ENCODE measurements around the gene ANO9.

DNA sequence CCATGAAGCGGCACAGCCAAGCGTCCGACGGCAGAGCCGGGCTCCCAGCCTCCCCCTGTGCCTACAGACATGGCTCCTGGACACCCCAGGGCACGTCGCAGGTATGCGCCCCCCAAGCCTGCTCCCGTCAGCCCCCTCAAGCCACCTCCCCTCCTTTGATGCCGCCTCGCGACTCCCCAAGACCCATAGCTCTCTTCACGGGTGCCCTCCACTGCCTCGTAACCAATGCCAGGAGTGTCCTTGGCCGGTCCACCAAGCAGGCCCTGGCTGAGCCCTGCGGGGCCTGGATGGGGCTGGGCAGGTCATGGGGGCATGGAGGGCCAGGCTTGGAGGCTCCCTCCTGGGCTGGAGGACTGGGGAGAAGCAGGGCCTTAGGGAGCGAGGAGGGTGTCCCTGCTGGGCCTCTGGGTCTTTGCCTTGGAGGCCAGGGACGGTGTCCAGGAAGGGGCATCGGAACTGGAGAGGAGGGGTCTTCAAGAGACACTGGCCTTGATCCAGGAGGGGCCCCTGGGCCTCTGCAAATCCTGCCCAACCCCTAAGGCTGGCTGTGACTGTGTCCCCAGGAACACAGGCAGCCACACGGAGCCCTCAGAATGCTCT is 9.2 kb downstream of the ANO9 start:
- TF ChIP-seq EZH2phosphoT487 (IDR thresholded peaks at IDR 0.05; ENCODE audit: unreplicated experiment) (no peak), POLR2AphosphoS5 (IDR thresholded peaks at IDR 0.05; ENCODE audit: low read depth) (no peak), EZH2 (IDR thresholded peaks at IDR 0.05; ENCODE audit: low read depth, unreplicated experiment) (no peak), CREB1 (CRISPR knock-in tag; IDR thresholded peaks at IDR 0.05; ENCODE audit: low read depth) (no peak)
- TF ChIP-seq, protein P1, sequence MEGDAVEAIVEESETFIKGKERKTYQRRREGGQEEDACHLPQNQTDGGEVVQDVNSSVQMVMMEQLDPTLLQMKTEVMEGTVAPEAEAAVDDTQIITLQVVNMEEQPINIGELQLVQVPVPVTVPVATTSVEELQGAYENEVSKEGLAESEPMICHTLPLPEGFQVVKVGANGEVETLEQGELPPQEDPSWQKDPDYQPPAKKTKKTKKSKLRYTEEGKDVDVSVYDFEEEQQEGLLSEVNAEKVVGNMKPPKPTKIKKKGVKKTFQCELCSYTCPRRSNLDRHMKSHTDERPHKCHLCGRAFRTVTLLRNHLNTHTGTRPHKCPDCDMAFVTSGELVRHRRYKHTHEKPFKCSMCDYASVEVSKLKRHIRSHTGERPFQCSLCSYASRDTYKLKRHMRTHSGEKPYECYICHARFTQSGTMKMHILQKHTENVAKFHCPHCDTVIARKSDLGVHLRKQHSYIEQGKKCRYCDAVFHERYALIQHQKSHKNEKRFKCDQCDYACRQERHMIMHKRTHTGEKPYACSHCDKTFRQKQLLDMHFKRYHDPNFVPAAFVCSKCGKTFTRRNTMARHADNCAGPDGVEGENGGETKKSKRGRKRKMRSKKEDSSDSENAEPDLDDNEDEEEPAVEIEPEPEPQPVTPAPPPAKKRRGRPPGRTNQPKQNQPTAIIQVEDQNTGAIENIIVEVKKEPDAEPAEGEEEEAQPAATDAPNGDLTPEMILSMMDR (conservative IDR thresholded peaks at IDR 0.05; ENCODE audit: low read depth in 2 of 2), result no peak
- TF ChIP-seq, protein P2, sequence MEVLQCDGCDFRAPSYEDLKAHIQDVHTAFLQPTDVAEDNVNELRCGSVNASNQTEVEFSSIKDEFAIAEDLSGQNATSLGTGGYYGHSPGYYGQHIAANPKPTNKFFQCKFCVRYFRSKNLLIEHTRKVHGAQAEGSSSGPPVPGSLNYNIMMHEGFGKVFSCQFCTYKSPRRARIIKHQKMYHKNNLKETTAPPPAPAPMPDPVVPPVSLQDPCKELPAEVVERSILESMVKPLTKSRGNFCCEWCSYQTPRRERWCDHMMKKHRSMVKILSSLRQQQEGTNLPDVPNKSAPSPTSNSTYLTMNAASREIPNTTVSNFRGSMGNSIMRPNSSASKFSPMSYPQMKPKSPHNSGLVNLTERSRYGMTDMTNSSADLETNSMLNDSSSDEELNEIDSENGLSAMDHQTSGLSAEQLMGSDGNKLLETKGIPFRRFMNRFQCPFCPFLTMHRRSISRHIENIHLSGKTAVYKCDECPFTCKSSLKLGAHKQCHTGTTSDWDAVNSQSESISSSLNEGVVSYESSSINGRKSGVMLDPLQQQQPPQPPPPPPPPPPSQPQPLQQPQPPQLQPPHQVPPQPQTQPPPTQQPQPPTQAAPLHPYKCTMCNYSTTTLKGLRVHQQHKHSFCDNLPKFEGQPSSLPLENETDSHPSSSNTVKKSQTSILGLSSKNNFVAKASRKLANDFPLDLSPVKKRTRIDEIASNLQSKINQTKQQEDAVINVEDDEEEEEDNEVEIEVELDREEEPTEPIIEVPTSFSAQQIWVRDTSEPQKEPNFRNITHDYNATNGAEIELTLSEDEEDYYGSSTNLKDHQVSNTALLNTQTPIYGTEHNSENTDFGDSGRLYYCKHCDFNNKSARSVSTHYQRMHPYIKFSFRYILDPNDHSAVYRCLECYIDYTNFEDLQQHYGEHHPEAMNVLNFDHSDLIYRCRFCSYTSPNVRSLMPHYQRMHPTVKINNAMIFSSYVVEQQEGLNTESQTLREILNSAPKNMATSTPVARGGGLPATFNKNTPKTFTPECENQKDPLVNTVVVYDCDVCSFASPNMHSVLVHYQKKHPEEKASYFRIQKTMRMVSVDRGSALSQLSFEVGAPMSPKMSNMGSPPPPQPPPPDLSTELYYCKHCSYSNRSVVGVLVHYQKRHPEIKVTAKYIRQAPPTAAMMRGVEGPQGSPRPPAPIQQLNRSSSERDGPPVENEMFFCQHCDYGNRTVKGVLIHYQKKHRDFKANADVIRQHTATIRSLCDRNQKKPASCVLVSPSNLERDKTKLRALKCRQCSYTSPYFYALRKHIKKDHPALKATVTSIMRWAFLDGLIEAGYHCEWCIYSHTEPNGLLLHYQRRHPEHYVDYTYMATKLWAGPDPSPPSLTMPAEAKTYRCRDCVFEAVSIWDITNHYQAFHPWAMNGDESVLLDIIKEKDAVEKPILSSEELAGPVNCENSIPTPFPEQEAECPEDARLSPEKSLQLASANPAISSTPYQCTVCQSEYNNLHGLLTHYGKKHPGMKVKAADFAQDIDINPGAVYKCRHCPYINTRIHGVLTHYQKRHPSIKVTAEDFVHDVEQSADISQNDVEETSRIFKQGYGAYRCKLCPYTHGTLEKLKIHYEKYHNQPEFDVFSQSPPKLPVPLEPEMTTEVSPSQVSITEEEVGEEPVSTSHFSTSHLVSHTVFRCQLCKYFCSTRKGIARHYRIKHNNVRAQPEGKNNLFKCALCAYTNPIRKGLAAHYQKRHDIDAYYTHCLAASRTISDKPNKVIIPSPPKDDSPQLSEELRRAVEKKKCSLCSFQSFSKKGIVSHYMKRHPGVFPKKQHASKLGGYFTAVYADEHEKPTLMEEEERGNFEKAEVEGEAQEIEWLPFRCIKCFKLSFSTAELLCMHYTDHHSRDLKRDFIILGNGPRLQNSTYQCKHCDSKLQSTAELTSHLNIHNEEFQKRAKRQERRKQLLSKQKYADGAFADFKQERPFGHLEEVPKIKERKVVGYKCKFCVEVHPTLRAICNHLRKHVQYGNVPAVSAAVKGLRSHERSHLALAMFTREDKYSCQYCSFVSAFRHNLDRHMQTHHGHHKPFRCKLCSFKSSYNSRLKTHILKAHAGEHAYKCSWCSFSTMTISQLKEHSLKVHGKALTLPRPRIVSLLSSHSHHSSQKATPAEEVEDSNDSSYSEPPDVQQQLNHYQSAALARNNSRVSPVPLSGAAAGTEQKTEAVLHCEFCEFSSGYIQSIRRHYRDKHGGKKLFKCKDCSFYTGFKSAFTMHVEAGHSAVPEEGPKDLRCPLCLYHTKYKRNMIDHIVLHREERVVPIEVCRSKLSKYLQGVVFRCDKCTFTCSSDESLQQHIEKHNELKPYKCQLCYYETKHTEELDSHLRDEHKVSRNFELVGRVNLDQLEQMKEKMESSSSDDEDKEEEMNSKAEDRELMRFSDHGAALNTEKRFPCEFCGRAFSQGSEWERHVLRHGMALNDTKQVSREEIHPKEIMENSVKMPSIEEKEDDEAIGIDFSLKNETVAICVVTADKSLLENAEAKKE (CRISPR knock-in tag; IDR thresholded peaks at IDR 0.05), result no peak
